NCI-H1694 (cell line): ENCODE measurements around the gene KRTAP12-4.
"Not testable (repeated sequence)": the region's sequence is repeated elsewhere in the genome, so short reads cannot be mapped to it uniquely, and the experiment has no call there.

ENCODE experiments used
- DNase-seq: peaks from one replicate; lab custom pipeline; 2025; lab: John Stamatoyannopoulos, UW

The KRTAP12-4 gene

GRCh38 chr21:44686843-44687561 lies 32.5 kb upstream of the KRTAP12-4 start:
- no peak for DNase-seq

GRCh38 chr21:44686000-44686781 lies 31.7 kb upstream of the KRTAP12-4 start:
- no peak for DNase-seq

- not testable (repeated sequence) for DNase-seq
These were observed 30.6 kb upstream of the KRTAP12-4 start for GRCh38 chr21:44685050-44685449.

GRCh38 chr21:44684483-44684882 lies 30.0 kb upstream of the KRTAP12-4 start:
- DNase-seq, result no peak

GRCh38 chr21:44684077-44684476 lies 29.6 kb upstream of the KRTAP12-4 start:
- DNase-seq, result no peak

GRCh38 chr21:44682580-44683151 lies 28.2 kb upstream of the KRTAP12-4 start:
- no peak for DNase-seq

- DNase-seq, result peak; percentile 51
These were observed 27.6 kb upstream of the KRTAP12-4 start, which contains the start of gene KRTAP12-1 for GRCh38 chr21:44681861-44682579. Gene KRTAP12-1 (minus strand): TSS chr21:44682163. CDS start chr21:44682123, 40 bp downstream.

GRCh38 chr21:44681152-44681551 lies 26.7 kb upstream of the KRTAP12-4 start:
- no peak for DNase-seq

- no peak for DNase-seq
These were observed 23.4 kb upstream of the KRTAP12-4 start for GRCh38 chr21:44677881-44678280.

- no peak for DNase-seq
These were observed 17.5 kb upstream of the KRTAP12-4 start for GRCh38 chr21:44671911-44672310.

- DNase-seq, result no peak
These were observed 16.4 kb upstream of the KRTAP12-4 start for GRCh38 chr21:44670642-44671432.

- DNase-seq, result no peak
These were observed 13.2 kb upstream of the KRTAP12-4 start for GRCh38 chr21:44667612-44668011.

- peak; percentile 42 for DNase-seq
These were observed 12.2 kb upstream of the KRTAP12-4 start, which contains the start of gene KRTAP12-2 for GRCh38 chr21:44666401-44667320. Gene KRTAP12-2 (minus strand): TSS chr21:44666927. CDS start chr21:44666886, 41 bp downstream.

- no peak for DNase-seq
These were observed 10.2 kb upstream of the KRTAP12-4 start for GRCh38 chr21:44664691-44665090.

- DNase-seq, result not testable (repeated sequence)
These were observed 7.1 kb upstream of the KRTAP12-4 start for GRCh38 chr21:44661567-44661966.

- DNase-seq, result no peak
These were observed 4.6 kb upstream of the KRTAP12-4 start for GRCh38 chr21:44658913-44659595.

GRCh38 chr21:44658541-44658910 lies 4.1 kb upstream of the KRTAP12-4 start:
- DNase-seq, result no peak

GRCh38 chr21:44657635-44658540 lies 3.4 kb upstream of the KRTAP12-4 start, which contains the start of gene KRTAP12-3:
Gene KRTAP12-3 (plus strand): TSS chr21:44657932. CDS start chr21:44657980, 48 bp downstream.
- peak; percentile 37 for DNase-seq
